HL-60 (cell line): ENCODE data around the gene DNAH7.

Source experiments
- DNase-seq, 2 experiments: peaks; one replicate each; pipeline ENCODE4 v3.0.0-alpha.2; 2010 to 2020; ENCODE audit warnings: low read depth in 1 of 2, low spot score in 1 of 2
- H3K27ac ChIP-seq: fragments of 250-450 bp; sonication (Bioruptor Pico); replicated peaks from 2 replicates; pipeline ENCODE4 v1.5.1; 2020; ENCODE audit warnings: mild to moderate bottlenecking, moderate library complexity
- H3K27me3 ChIP-seq: fragments of 250-450 bp; sonication (Bioruptor Pico); 2 replicates; pipeline ENCODE4 v1.5.1; 2021; ENCODE audit warnings: mild to moderate bottlenecking, moderate library complexity; ENCODE audit not compliant: insufficient read depth, poor library complexity, severe bottlenecking
- H3K4me3 ChIP-seq: replicated peaks from 2 replicates; pipeline ENCODE4 v1.5.1; 2011; ENCODE audit warnings: mild to moderate bottlenecking, control low read depth, low read length; ENCODE audit not compliant: insufficient read depth
- CTCF ChIP-seq: IDR thresholded peaks from one replicate; pipeline ENCODE4 v1.5.1; 2011; ENCODE audit warnings: low read length, control low read depth, inconsistent platforms; ENCODE audit not compliant: insufficient read depth
- GABPA ChIP-seq: IDR thresholded peaks from 2 replicates; pipeline ENCODE4 v1.6.1; 2012; ENCODE audit warnings: low read depth
- POLR2AphosphoS5 ChIP-seq: IDR thresholded peaks from 2 replicates; pipeline ENCODE4 v1.6.1; 2012; ENCODE audit warnings: low read depth
- SPI1 ChIP-seq: IDR thresholded peaks from 2 replicates; pipeline ENCODE4 v1.6.1; 2012; ENCODE audit warnings: low read depth, mild to moderate bottlenecking, borderline replicate concordance
- TF ChIP-seq, protein P1 (sequence below): IDR thresholded peaks from 2 replicates; pipeline ENCODE4 v1.6.1; 2012; ENCODE audit warnings: low read depth; ENCODE audit not compliant: insufficient replicate concordance

DNAH7 gene

GRCh38 chr2:195912079-195912478 is 156.6 kb downstream of the DNAH7 start:
- Histone ChIP-seq H3K4me3 (no peak overlapping the region), H3K27ac (no peak overlapping the region), H3K27me3 (no peaks in the 10 kb centered on the region)
- DNase-seq = no peak
- no peak for TF ChIP-seq GABPA
- TF ChIP-seq SPI1 = no peak
- no peak for TF ChIP-seq CTCF
- TF ChIP-seq, protein P1, sequence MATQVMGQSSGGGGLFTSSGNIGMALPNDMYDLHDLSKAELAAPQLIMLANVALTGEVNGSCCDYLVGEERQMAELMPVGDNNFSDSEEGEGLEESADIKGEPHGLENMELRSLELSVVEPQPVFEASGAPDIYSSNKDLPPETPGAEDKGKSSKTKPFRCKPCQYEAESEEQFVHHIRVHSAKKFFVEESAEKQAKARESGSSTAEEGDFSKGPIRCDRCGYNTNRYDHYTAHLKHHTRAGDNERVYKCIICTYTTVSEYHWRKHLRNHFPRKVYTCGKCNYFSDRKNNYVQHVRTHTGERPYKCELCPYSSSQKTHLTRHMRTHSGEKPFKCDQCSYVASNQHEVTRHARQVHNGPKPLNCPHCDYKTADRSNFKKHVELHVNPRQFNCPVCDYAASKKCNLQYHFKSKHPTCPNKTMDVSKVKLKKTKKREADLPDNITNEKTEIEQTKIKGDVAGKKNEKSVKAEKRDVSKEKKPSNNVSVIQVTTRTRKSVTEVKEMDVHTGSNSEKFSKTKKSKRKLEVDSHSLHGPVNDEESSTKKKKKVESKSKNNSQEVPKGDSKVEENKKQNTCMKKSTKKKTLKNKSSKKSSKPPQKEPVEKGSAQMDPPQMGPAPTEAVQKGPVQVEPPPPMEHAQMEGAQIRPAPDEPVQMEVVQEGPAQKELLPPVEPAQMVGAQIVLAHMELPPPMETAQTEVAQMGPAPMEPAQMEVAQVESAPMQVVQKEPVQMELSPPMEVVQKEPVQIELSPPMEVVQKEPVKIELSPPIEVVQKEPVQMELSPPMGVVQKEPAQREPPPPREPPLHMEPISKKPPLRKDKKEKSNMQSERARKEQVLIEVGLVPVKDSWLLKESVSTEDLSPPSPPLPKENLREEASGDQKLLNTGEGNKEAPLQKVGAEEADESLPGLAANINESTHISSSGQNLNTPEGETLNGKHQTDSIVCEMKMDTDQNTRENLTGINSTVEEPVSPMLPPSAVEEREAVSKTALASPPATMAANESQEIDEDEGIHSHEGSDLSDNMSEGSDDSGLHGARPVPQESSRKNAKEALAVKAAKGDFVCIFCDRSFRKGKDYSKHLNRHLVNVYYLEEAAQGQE = no peak
- TF ChIP-seq POLR2AphosphoS5 = no peak

GRCh38 chr2:195910570-195910969 is 158.1 kb downstream of the DNAH7 start:
- DNase-seq = no peak
- Histone ChIP-seq H3K27ac (no peak overlapping the region), H3K4me3 (no peak overlapping the region), H3K27me3 (no peaks in the 10 kb centered on the region)
- TF ChIP-seq CTCF (no peak), GABPA (no peak), SPI1 (no peak), POLR2AphosphoS5 (no peak)
- TF ChIP-seq, protein P1 = no peak

GRCh38 chr2:195909926-195910325 is 158.7 kb downstream of the DNAH7 start:
- TF ChIP-seq CTCF (no peak), GABPA (no peak), SPI1 (no peak), POLR2AphosphoS5 (no peak)
- TF ChIP-seq, protein P1 = no peak
- DNase-seq = no peak
- Histone ChIP-seq H3K4me3 (no peak overlapping the region), H3K27me3 (no peaks in the 10 kb centered on the region), H3K27ac (no peak overlapping the region)
